Adrenal gland (tissue), 12 donors: ENCODE data around the gene KSR2. TPM values are rescaled to one million over a fixed set of nuclear protein-coding genes. Genes with fewer than 3 reads are reported as not detected.

Source experiments
- DNase-seq, 7 donors: peaks; one replicate each; pipeline ENCODE4 v3.0.0-alpha.2; 2019 to 2020
- H3K27ac ChIP-seq, 5 donors: fragments of 200-600 bp; sonication (generic) in 4 of 5; 1 replicate in 3 of 5; 2 replicates in 2 of 5; pipeline versions ENCODE4 v1.5.1 to v1.8.0; 2016 to 2020; ENCODE audit warnings: mild to moderate bottlenecking in 1 of 5
- H3K27me3 ChIP-seq: fragments of 200-600 bp; 2 replicates; pipeline ENCODE4 v1.8.0; 2021
- H3K36me3 ChIP-seq, 2 donors: fragments of 200-600 bp; replicated peaks in 1 of 2; 1 replicate in 1 of 2; 2 replicates in 1 of 2; pipeline versions ENCODE4 v1.5.1 to v1.8.0; 2018 to 2022
- H3K4me1 ChIP-seq, 2 donors: fragments of 200-600 bp; replicated peaks in 1 of 2; 1 replicate in 1 of 2; 2 replicates in 1 of 2; pipeline versions ENCODE4 v1.5.1 to v1.8.0; 2018 to 2021
- H3K4me3 ChIP-seq, 4 donors: fragments of 200-600 bp; sonication (generic) in 3 of 4; one replicate each; pipeline ENCODE4 v1.5.1; 2016 to 2018
- H3K9me3 ChIP-seq, 3 donors: fragments of 200-600 bp; sonication (generic) in 1 of 3; replicated peaks in 1 of 3; 1 replicate in 2 of 3; 2 replicates in 1 of 3; pipeline versions ENCODE4 v1.5.1 to v1.8.0; 2016 to 2021
- POLR2A ChIP-seq, 2 donors: fragments of 450-650 bp; IDR thresholded peaks; one replicate each; pipeline ENCODE4 v1.6.1; 2017; ENCODE audit warnings: antibody characterized with exemption in 2 of 2, mild to moderate bottlenecking in 2 of 2, moderate library complexity in 1 of 2
- WGBS, 4 donors: extraction: QIAGEN DNeasy Blood & Tissue Kit in 2 of 4; methylation state at CpG; one replicate each; pipeline versions ENCODE4 v1.1.5 to v1.1.7; 2013 to 2017; 5-methylcytosine and 5-hydroxymethylcytosine counted together
- intact Hi-C, 2 donors: fragments of 100-400 bp; cut with DNase I; formaldehyde crosslinking; loops; one replicate each; pipeline versions ENCODE4 v1.14.1 to v1.15.0; 2022 to 2023
- polyA plus RNA-seq, 3 donors: library from polyadenylated mRNA; stranded (reverse); fragments of 200-250 nt in 2 of 3; fragments of 350-450 nt in 1 of 3; fragmentation: Illumina TruSeq in 1 of 3; extraction: RNeasy Lipid Tissue Mini Kit (QIAGEN cat#74804) in 1 of 3; gene quantifications; one replicate each; pipeline ENCODE4 v1.2.3, GENCODE V29; 2013 to 2014
- total RNA-seq, 9 donors: library from RNA; depleted of rRNA in 4 of 9; stranded (reverse); fragments of >200 nt in 4 of 9; fragments of 120-200 nt in 1 of 9; fragmentation: NEBNext Ultra II Directional in 1 of 9; extraction: Animal tissue kit (Norgen Biotek cat#: 25700) in 1 of 9; gene quantifications; one replicate each; pipeline versions ENCODE4 v1.1.0 to v1.2.4, GENCODE V29; 2013 to 2023
- TF ChIP-seq, protein P1 (sequence below), 6 experiments: fragments of 450-650 bp in 4 of 6; fragments of 200-600 bp in 2 of 6; sonication (generic) in 1 of 6; IDR thresholded peaks; 1 replicate in 5 of 6; 2 replicates in 1 of 6; pipeline versions ENCODE4 v1.5.1 to v1.8.0; 2016 to 2021; ENCODE audit warnings: antibody characterized with exemption in 6 of 6, mild to moderate bottlenecking in 2 of 6, moderate library complexity in 1 of 6
- donor health status: healthy with polysubstance abuse.
- donor health status: Bipolar disorder and iron deficiency.
- donor health status: DM: yes; HTN: yes; CAD: no.
- donor health status: DM: no; HTN: no; CAD: no.
- donor health status: DM: no; HTN: no; CAD: no.
- donor health status: DM: yes; HTN: yes; CAD: no.

The KSR2 gene
- total and polyA plus RNA-seq, 12 donors: 0.03 to 2.7 (median 0.84) TPM; not detected in 3

DNA sequence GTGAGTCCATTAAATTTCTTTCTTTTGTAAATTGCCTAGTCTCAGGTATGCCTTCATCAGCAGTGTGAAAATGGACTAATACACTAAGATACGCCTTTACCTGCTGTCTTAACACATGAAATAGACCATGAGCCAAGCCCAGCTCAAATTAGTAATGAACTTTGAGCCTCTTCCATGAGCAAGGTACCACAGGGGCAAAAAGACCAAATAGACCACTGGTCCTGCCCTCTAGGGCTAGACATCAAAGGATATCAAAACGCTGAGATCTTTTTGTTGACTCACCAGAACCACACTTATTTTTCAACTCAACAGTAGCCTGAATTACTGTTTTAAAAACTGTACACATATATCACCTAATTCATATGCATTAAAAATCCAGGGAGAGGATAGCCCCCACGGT, 469.9 kb downstream of the KSR2 start:
- intact Hi-C loops: no loop called here
- H3K36me3 ChIP-seq: no peaks in the 10 kb centered on the region
- no peaks in the 10 kb centered on the region for H3K4me1 ChIP-seq
- DNase-seq: no peak
- 59 to 75% (median 72%) methylated on average over 3 of the region's 3 CpGs for WGBS, 4 donors
- no peak overlapping the region for H3K4me3 ChIP-seq
- no peaks in the 10 kb centered on the region for H3K9me3 ChIP-seq
- TF ChIP-seq POLR2A (IDR thresholded peaks at IDR 0.05): no peak
- TF ChIP-seq, protein P1, sequence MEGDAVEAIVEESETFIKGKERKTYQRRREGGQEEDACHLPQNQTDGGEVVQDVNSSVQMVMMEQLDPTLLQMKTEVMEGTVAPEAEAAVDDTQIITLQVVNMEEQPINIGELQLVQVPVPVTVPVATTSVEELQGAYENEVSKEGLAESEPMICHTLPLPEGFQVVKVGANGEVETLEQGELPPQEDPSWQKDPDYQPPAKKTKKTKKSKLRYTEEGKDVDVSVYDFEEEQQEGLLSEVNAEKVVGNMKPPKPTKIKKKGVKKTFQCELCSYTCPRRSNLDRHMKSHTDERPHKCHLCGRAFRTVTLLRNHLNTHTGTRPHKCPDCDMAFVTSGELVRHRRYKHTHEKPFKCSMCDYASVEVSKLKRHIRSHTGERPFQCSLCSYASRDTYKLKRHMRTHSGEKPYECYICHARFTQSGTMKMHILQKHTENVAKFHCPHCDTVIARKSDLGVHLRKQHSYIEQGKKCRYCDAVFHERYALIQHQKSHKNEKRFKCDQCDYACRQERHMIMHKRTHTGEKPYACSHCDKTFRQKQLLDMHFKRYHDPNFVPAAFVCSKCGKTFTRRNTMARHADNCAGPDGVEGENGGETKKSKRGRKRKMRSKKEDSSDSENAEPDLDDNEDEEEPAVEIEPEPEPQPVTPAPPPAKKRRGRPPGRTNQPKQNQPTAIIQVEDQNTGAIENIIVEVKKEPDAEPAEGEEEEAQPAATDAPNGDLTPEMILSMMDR (IDR thresholded peaks at IDR 0.05): no peak
- no peak overlapping the region for H3K27ac ChIP-seq
- H3K27me3 ChIP-seq: no peaks in the 10 kb centered on the region

DNA sequence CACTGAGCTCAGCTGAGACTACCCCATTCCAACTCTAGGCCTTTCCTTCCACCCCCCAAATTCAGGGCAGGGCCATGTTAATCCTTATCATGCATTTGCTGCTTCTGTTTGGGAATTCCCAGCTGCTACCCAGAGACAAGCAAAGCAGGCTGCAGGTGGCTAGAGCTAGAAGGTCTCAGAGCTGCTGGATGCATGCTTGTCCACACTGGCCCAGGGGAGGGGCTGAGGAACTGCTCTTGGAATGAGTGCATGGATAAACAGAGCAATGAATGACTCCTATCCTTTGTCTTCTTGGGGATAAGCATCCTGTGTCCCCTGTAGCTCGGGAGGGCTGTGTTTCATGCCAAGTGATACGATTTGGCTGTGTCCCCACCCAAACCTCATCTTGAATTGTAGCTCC, 470.5 kb downstream of the KSR2 start:
- DNase-seq: no peak
- TF ChIP-seq, protein P1 (IDR thresholded peaks at IDR 0.05): no peak
- TF ChIP-seq POLR2A (IDR thresholded peaks at IDR 0.05): no peak
- no peaks in the 10 kb centered on the region for H3K36me3 ChIP-seq
- intact Hi-C loops: no loop called here
- WGBS, 4 donors: 72 to 78% (median 73%) methylated on average over 2 of the region's 2 CpGs
- no peak overlapping the region for H3K27ac ChIP-seq
- H3K27me3 ChIP-seq: no peaks in the 10 kb centered on the region
- no peaks in the 10 kb centered on the region for H3K9me3 ChIP-seq
- no peaks in the 10 kb centered on the region for H3K4me1 ChIP-seq
- H3K4me3 ChIP-seq: no peak overlapping the region

DNA sequence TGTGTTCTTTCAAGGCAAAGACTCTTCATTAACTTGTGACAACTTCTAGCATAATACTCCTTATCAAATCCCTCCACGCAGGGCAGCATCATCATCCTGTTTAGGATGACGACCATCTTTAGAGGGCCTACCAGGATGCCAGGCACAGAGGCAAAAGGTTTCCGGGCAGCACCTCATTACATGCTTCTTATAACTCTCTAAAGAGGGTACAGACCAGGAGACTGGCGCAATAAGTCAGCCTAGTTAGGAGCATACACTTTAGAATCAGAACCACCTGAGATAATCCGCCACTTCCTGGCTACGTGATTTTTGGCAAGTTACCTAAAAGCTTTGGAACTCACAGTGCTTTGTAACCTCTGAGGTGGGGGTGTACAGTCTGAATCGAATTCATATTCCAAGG, 471.4 kb downstream of the KSR2 start:
- intact Hi-C loops: no loop called here

DNA sequence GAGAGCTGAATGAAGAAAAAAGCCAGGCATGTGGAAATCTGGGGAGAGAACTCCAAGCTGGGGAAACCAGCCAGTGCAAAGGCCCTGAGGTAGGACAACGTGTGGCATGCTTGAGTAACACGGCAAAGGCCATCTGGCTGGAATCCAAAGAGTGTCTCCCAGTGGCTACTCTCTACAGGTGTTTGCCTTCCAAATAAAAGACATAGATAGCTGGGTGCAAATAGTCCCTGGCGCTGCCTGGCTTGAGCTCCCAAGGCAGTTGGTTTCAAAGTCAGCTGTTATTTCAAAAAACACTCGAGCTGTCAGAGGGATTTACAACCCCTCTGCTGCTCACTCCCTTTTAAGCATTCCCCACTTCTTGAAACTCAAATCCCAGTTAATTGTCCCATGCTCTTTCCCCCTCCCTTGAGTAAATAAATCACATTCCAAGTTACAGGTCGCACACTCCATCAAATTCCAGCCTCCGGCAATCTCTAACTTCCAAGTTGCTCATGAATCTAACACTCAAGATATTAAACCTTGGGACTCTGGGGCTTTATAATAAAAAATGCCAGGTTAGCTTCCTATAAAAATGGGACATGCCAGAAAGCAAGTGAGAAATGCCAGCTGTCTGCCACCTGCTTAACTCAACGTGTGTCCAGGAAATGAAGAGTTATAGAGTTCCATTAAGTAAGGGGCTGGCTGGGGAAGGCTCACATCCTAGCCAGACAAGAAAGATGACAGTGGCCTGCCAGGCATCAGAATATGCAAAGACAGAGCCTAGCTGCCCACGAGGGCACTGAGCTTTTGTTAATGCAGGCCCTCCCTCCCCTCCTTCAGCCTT, 473.7 kb downstream of the KSR2 start:
- TF ChIP-seq, protein P1 (IDR thresholded peaks at IDR 0.05): no peak
- Histone ChIP-seq H3K9me3 (no peaks in the 10 kb centered on the region), H3K4me3 (no peak overlapping the region), H3K27me3 (no peaks in the 10 kb centered on the region), H3K27ac (no peak overlapping the region), H3K36me3 (no peaks in the 10 kb centered on the region), H3K4me1 (no peaks in the 10 kb centered on the region)
- DNase-seq: no peak
- 36 to 52% (median 47%) methylated on average over 8 of the region's 8 CpGs for WGBS, 4 donors
- intact Hi-C loops: no loop called here

More for the DNA sequence above, 471.4 kb downstream of the KSR2 start:
- TF ChIP-seq, protein P1 (IDR thresholded peaks at IDR 0.05): no peak
- TF ChIP-seq POLR2A (IDR thresholded peaks at IDR 0.05): no peak
- no peaks in the 10 kb centered on the region for H3K27me3 ChIP-seq
- H3K36me3 ChIP-seq: no peaks in the 10 kb centered on the region
- no peaks in the 10 kb centered on the region for H3K9me3 ChIP-seq
- 77 to 81% (median 79%) methylated on average over 7 of the region's 7 CpGs for WGBS, 4 donors
- H3K4me3 ChIP-seq: no peak overlapping the region
- no peak overlapping the region for H3K27ac ChIP-seq
- no peak for DNase-seq
- H3K4me1 ChIP-seq: no peaks in the 10 kb centered on the region
